Measurements from ENCODE around the gene ZNF329. TPM values are rescaled to one million over a fixed set of nuclear protein-coding genes. Genes with fewer than 3 reads are reported as not detected.

ZNF329 gene
- total RNA-seq, 1 donor from 2014 or later, result 16.2 TPM

DNA sequence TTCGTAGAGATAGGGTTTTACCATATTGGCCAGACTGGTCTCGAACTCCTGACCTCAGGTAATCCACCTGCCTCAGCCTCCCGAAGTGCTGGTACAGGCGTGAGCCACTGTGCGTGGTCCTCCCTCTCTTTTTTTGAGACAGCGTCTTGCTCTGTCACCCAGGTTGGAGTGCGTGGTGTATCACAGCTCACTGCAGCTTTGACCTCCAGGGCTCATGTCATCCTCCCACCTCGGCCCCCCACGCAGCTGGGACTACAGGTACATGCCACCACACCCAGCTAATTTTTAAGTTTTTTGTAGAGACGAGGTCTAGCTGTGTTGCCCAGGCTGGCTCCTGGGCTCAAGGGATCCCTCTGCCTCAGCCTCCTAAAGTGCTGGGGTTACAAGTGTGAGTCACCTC, 70.8 kb downstream of the ZNF329 start:
- Histone ChIP-seq H3K27ac (ENCODE audit: low read depth, low read length) (no peak overlapping the region), H3K9ac (ENCODE audit: low read depth in 1 of 3, low read length in 3 of 3) (no peak overlapping the region), H3K4me3 (ENCODE audit: low read length in 3 of 3) (no peak overlapping the region), H3K9me3 (ENCODE audit: control insufficient read depth in 3 of 3, low read length in 3 of 3) (peaks cover 14 to 22% (median 22%) of the 10 kb centered on the region in 3 donors), H3K36me3 (ENCODE audit: control insufficient read depth in 3 of 3, insufficient read depth in 3 of 3, low read length in 3 of 3) (peaks cover 14 to 23% (median 18%) of the 10 kb centered on the region in 3 donors), H3K27me3 (ENCODE audit: control insufficient read depth in 3 of 3, insufficient read depth in 3 of 3, low read length in 3 of 3) (no peaks in the 10 kb centered on the region), H3K4me1 (ENCODE audit: control insufficient read depth in 3 of 3, insufficient read depth in 3 of 3, low read length in 3 of 3) (no peaks in the 10 kb centered on the region)

Other genes starting within 250 kb of the ZNF329 start
- 14.1 TPM for gene ZNF417, start 234.2 kb downstream of the ZNF329 start, total RNA-seq
- gene ZNF418, start 215.4 kb downstream of the ZNF329 start, total RNA-seq, result 17.2 TPM
- gene ZNF256, start 203.1 kb downstream of the ZNF329 start, total RNA-seq, result 12.0 TPM
- not detected for gene C19orf18, start 176.3 kb downstream of the ZNF329 start, total RNA-seq
- gene ZNF606, start 148.0 kb downstream of the ZNF329 start, total RNA-seq, result 15.1 TPM
- gene ZSCAN1, start 116.8 kb downstream of the ZNF329 start, total RNA-seq, result not detected
- 10.4 TPM for gene ZNF135, start 91.5 kb downstream of the ZNF329 start, total RNA-seq
- gene ZSCAN18, start 52.6 kb downstream of the ZNF329 start, total RNA-seq, result 50.6 TPM
- gene ZNF274, start 32.3 kb upstream of the ZNF329 start, total RNA-seq, result 11.0 TPM
- gene ZNF544, start 78.1 kb upstream of the ZNF329 start, total RNA-seq, result 26.1 TPM
- gene ZNF8, start 128.2 kb upstream of the ZNF329 start, total RNA-seq, result 6.3 TPM
- gene ERVK3-1, start 154.6 kb upstream of the ZNF329 start, total RNA-seq, result 14.1 TPM
- 2.6 TPM for gene ZSCAN22, start 176.2 kb upstream of the ZNF329 start, total RNA-seq
- under 0.01 TPM for gene A1BG, start 202.7 kb upstream of the ZNF329 start, total RNA-seq
- 2.1 TPM for gene ZNF497, start 212.0 kb upstream of the ZNF329 start, total RNA-seq
- gene ZNF837, start 230.2 kb upstream of the ZNF329 start, total RNA-seq, result 0.52 TPM
- gene RPS5, start 236.5 kb upstream of the ZNF329 start, total RNA-seq, result 3,737 TPM
- not detected for gene RNF225, start 244.9 kb upstream of the ZNF329 start, total RNA-seq

All from skeletal muscle tissue (tissue), 4 donors.